GOT3 (cell line): Measurements from ENCODE around the gene CXCR3.
"Not testable (repeated sequence)": the region's sequence is repeated elsewhere in the genome, so short reads cannot be mapped to it uniquely, and the experiment has no call there.

Experiments
- DNase-seq: peaks from one replicate; lab custom pipeline; 2025; ENCODE audit warnings: mixed read lengths; lab: John Stamatoyannopoulos, UW

The CXCR3 gene

GRCh38 chrX:71609095-71609750 lies 9.1 kb downstream of the CXCR3 start:
- no peak for DNase-seq

- DNase-seq: no peak
Observed at GRCh38 chrX:71607488-71607887, 10.8 kb downstream of the CXCR3 start.

GRCh38 chrX:71606536-71607216 lies 11.6 kb downstream of the CXCR3 start:
- DNase-seq: no peak

GRCh38 chrX:71604796-71605568 lies 13.3 kb downstream of the CXCR3 start:
- no peak for DNase-seq

- no peak for DNase-seq
Observed at GRCh38 chrX:71604141-71604540, 14.2 kb downstream of the CXCR3 start.

- no peak for DNase-seq
Observed at GRCh38 chrX:71603618-71604017, 14.7 kb downstream of the CXCR3 start.

- no peak for DNase-seq
Observed at GRCh38 chrX:71599965-71600364, 18.3 kb downstream of the CXCR3 start.

- DNase-seq: not testable (repeated sequence)
Observed at GRCh38 chrX:71593210-71593609, 25.1 kb downstream of the CXCR3 start.

GRCh38 chrX:71586929-71587328 lies 31.4 kb downstream of the CXCR3 start:
- DNase-seq: no peak

- no peak for DNase-seq
Observed at GRCh38 chrX:71581210-71581609, 37.1 kb downstream of the CXCR3 start.

- no peak for DNase-seq
Observed at GRCh38 chrX:71579990-71580380, 38.3 kb downstream of the CXCR3 start.

GRCh38 chrX:71579136-71579989 lies 38.9 kb downstream of the CXCR3 start:
- no peak for DNase-seq

- no peak for DNase-seq
Observed at GRCh38 chrX:71578253-71579135, 39.8 kb downstream of the CXCR3 start, which contains the start of gene GCNA. TSS of gene GCNA (plus strand) at chrX:71578437. CDS start at chrX:71580822, 2,385 bp downstream.

- DNase-seq: no peak
Observed at GRCh38 chrX:71577682-71578081, 40.6 kb downstream of the CXCR3 start.

- no peak for DNase-seq
Observed at GRCh38 chrX:71573590-71573989, 44.7 kb downstream of the CXCR3 start.

- not testable (repeated sequence) for DNase-seq
Observed at GRCh38 chrX:71571390-71571789, 46.9 kb downstream of the CXCR3 start.
